Activated CD8-positive, alpha-beta memory T cell treated with anti-CD3 and anti-CD28 coated beads, Interleukin-2, amount 50 U/mL, for 4 hours (primary cell): ENCODE data around the gene SERTAD2.

ENCODE experiments used
- DNase-seq: peaks from one replicate; pipeline ENCODE4 v3.0.0-alpha.2; 2020

Gene SERTAD2

GRCh38 chr2:64672708-64673107 is 19.0 kb upstream of the SERTAD2 start:
- no peak for DNase-seq

DNA sequence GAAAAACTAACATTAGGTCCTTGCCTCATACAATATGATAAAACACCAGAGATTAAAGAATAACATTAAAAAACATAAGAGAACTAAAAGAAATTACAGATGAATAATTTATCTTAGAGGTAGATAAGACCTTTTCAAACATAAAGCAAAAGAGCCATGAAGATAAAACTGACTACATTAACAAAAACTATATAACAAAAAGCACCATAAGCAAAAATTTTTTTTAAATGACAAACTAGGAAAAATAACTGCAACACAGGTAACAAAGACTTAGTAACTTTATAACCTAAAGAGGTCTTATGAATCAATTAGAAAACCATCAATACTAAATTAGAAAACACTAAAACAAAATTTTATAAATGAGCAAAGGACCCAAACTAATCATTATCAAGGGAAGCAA is 16.3 kb upstream of the SERTAD2 start:
- DNase-seq, result no peak

GRCh38 chr2:64669288-64669687 is 15.6 kb upstream of the SERTAD2 start:
- DNase-seq, result no peak

DNA sequence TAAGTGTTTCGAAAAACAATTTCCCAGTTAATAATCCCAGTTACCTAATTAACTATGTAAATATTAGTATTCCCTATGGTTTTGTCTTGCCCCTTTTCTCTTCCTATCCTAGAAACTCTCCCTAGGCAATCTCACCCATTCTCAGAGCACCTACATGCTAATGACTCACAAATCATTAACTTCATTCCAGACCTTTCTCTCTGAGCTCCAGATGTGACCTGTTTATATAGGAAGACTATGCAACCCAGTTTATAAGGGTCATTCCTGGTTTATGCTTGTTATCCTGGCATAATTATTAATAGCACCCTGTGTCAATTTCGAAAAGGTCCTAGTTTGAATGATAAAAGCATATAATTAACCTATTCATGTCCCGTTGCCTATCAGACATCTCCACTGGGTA is 14.8 kb upstream of the SERTAD2 start:
- DNase-seq, result no peak

GRCh38 chr2:64667535-64667934 is 13.8 kb upstream of the SERTAD2 start:
- DNase-seq, result no peak

DNA sequence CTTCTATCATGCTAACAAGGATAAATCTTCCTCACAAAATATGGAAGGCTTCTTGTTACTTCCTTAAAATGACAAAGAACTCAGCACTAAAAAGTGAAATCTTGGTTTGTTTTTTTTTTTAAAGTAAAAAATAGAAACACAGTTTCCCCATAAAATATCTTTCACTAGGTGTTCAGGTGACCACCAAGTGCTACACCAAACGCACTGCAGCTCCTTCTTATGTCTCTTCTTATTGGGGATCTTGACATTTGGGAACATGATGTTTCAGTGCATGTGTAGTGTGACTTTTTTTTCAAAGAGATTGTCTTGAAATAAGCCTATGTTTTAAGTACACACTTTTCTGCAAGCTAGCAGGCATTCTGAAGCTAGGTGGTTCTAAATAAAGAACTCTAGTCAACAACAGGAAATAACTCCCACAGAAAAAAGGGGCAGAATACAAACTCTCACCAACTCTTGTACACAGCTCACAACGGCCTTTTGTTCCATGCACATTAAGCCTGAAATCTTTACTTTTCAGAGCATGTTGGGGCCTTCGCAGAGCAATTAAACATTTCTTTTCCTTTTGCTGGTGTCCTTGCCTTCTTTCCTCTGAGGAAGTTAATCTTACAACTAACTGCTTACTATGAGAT is 13.2 kb upstream of the SERTAD2 start:
- no peak for DNase-seq

GRCh38 chr2:64665709-64666108 is 12.0 kb upstream of the SERTAD2 start:
- DNase-seq, result no peak

DNA sequence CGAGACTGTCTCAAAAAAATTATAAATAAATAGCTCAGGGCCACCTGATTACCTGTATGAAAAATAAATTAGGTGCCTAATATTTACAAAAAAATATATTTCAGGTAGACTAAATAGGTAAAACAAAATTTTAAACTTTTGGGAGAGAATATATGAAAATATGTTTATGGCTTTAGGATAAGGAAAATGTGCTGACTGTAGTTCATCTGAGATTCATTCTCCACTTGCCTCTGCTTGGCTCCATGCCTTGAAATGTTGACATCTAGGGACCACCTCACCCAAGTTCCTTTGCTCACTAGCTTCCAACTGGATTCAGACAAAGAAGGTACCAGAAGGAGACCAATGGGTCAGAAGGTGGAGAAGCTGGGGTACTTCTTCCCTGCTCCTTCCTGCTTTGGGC is 9.7 kb upstream of the SERTAD2 start:
- no peak for DNase-seq

DNA sequence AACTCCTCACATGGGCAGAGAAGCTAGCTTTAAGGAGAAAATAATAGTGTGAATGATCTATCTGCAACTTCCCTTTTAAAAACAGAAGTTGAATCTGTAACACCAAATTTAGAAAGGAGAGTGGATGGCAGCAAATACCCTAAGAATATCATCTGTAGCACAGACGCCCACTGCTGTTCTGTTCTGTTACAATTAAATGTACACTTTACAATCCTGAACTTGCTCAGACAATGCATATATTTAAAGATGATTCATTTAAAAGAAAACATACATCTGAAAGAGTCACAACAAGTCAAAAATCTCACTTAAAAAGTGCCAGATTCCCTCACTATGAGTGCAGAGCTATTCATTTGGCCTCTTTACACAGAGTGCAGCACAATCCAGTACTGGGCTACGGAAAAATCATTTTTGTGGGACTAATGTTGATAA is 8.0 kb upstream of the SERTAD2 start:
- no peak for DNase-seq

GRCh38 chr2:64659252-64659651 is 5.5 kb upstream of the SERTAD2 start:
- DNase-seq, result no peak

GRCh38 chr2:64658269-64658668 is 4.6 kb upstream of the SERTAD2 start:
- no peak for DNase-seq

DNA sequence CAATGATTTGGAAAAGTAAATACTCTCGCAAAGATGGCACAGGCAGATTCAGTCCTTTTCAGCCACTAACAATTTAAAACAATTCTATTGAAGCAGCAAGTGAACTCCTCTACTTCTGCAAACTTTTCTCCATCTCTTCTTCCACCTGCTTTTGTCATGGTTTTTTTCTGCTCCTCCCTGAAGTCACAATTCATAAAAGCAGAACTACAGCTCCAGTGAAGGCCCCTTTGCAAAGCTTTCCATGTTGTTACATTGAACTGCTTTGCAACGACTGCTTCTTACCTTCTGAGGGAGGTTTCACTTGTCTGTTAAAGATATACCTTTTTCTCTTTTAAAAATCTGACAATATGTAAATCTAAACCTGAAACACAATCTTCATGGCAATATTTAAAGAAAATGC is 3.7 kb upstream of the SERTAD2 start:
- DNase-seq, result no peak

DNA sequence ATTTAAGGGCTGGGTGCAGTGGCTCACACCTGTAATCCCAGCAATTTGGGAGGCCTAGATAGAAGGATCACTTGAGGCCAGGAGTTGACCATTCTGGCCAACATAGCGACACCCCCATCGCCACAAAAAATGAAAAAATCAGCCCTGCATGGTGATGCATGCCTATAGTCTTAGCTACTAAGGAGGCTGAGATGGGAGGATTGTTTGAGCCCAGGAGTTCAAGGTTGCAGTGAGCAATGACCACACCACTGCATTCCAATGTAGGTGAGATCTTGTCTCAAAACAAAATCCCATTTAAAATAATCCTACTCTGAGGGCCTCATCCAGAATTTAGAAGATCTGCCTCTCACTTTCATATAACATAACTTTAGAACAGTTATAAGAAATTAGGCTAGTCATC is 2.7 kb upstream of the SERTAD2 start:
- DNase-seq, result no peak

DNA sequence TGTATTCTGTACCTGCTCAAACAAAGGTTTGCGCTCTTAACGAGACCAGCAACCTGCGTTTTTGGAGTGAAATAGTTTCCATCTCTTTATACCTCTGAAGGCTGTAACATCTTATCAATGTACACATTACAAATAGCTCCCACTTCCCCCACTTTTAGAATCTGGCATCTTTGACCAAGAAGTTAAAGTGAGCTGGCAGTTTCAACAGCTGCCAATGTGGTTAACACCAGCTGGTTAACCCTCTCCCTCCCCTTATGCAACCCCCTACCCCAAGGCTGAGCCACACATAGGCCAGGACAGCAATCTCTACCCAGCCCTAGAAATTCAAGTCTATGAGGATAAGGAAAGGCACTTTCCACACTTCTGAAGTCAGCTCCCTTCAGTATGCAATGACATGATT is 2.2 kb upstream of the SERTAD2 start:
- DNase-seq, result no peak

- no peak for DNase-seq
Measured at GRCh38 chr2:64655018-64655664, 1.4 kb upstream of the SERTAD2 start.

GRCh38 chr2:64654063-64654811 is 524 bp upstream of the SERTAD2 start:
- peak; percentile 74 for DNase-seq

DNA sequence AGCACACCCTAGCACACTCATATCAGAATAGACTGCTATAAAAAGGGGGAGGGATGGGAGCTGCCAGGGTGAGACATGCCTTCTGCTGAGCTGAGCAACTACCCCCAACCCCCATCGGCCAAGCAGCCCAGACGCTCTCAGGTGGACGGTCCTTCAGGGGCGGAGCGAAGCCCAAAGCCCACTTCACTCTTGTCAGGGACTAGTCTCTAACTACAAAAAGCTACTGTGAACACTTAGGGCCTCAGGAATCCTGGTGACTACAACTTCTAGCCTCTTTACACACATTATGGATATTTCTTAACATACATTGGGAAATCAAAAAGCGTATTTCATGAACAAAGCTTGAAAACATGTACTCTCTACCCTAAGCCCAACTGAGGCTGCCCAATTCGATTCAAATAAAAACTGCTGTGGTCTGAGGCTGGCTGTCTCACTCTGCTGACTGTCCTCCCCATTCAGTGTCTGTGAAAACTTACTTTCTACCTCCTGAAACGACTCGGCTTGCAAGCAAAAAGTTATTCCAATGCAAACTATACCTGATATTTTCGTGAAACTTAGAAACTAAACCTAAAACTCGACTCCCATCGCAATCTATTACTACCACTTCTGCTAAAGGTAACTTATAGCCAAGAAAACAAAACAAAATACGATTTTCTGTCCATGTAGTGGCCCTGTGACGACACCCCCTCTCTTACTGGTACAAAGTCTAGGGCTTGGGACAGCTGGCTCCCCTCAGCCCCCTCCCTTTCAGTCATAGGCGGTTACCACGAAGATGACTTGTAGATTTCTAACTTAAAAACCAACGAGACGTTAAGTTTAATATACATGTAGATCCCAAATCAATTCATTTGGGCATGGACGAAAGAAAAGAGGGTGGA is 1.2 kb downstream of the SERTAD2 start:
- DNase-seq, result no peak

GRCh38 chr2:64651590-64651989 is 2.1 kb downstream of the SERTAD2 start:
- no peak for DNase-seq

DNA sequence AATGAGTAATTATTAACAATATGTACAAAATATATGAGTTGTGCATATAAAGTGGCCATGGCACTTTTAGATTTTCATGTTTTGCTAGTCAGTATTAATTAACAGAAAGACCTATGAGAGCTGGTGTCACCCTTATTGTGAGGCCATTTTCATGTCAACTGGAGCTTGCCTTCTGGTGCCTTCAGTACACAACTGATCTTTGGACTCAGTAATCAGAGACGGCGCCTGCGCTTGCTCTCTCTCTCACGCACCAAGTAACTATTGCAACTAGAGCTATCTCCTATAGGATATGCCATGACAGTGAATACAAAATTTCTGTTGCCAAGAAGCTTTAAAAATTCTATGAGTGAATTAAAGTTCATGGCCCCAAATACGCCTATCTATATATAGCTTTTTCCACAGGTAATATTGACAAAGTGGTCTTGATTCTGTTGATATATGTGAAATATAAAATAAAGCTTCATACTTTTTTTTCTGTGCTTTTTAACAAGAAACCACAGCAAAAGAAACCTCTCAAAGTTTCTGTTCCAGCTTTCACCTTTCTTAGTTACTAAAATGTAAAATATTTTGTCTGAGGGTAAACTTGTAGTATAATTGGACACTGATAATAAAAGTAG is 2.9 kb downstream of the SERTAD2 start:
- DNase-seq, result no peak

DNA sequence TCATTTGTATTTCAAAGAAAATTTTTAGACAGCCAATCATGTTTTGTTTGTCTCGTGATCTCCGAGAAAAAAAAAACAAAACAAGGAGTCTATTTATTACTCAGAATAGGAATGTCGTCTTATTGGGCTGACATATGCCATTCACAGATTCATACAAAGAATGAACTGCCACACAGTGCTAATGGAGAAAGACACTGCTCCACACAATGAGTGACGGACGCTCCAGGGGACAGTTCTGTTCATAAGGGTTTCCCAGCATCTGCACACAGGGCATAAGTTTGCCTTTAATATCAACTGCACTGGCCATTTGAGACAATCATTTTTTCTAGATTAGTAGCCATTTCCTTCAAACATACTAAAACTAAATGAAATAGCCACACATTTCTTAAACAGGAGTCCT is 3.4 kb downstream of the SERTAD2 start:
- no peak for DNase-seq

GRCh38 chr2:64649626-64650025 is 4.1 kb downstream of the SERTAD2 start:
- DNase-seq, result no peak

GRCh38 chr2:64649013-64649484 is 4.7 kb downstream of the SERTAD2 start:
- DNase-seq, result no peak
